ENCODE measurements around the gene P3H3. TPM values are rescaled to one million over a fixed set of nuclear protein-coding genes. Genes with fewer than 3 reads are reported as not detected.
A peak's percentile ranks its signal among the peaks of the same experiment; 100 is the strongest.

Gene P3H3
- total and polyA plus RNA-seq, 2 of the 4 experiments (the other 2 are of a cell fraction): 27.8 to 83.9 TPM

DNA sequence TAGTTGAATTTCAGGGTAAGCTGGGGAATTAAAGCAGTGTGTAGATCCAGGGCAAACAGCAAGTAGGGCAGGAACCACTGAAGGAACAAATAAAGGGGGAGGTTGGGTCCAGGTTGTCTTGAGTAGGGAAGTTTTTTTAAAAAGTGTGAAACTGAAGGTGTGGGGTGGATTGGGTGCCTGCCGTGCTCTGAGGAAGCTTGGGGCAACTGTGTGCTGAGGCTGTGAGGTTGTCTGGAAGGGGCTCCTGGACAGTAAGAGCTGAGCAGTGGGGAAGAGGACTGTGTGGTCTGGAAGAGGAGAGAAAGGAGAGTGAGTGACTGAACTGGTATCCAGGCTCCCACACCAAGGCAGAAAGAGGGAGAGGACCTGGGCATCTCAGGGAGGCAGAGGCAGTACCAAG, 17.4 kb upstream of the P3H3 start:
- Histone ChIP-seq H3K18ac (ENCODE audit: low read depth, low read length) (no peak overlapping the region), H2BK120ac (ENCODE audit: low read depth, low read length) (no peak overlapping the region), H3K9ac (ENCODE audit: low read depth, low read length) (no peak overlapping the region), H4K91ac (ENCODE audit: insufficient read depth, low read depth, low read length) (no peak overlapping the region), H4K20me1 (ENCODE audit: insufficient read depth, low read length) (no peaks in the 10 kb centered on the region), H3K4ac (ENCODE audit: low read depth, low read length) (no peak overlapping the region), H4K5ac (ENCODE audit: low read depth, low read length) (no peak overlapping the region), H2BK15ac (ENCODE audit: low read depth, low read length) (no peak overlapping the region), H3K14ac (replicated peaks; ENCODE audit: low read depth, low read length) (no peak overlapping the region), H3K4me1 (ENCODE audit: control insufficient read depth, insufficient read depth, low read length) (no peaks in the 10 kb centered on the region), H2AK9ac (replicated peaks; ENCODE audit: low read depth, low read length, poor library complexity) (no peak overlapping the region), H3K4me3 (ENCODE audit: insufficient read depth, low read depth, low read length) (no peak overlapping the region), H3K4me2 (ENCODE audit: low read depth, low read length) (no peak overlapping the region), H2AFZ (replicated peaks; ENCODE audit: low read length, poor library complexity) (no peak overlapping the region), H2BK5ac (ENCODE audit: low read depth, low read length, poor library complexity, severe bottlenecking) (no peak overlapping the region), H3K23ac (ENCODE audit: low read depth, low read length) (no peak overlapping the region), H4K8ac (ENCODE audit: low read depth in 2 of 2, low read length in 2 of 2) (no peak overlapping the region), H3K79me1 (ENCODE audit: low read depth in 1 of 2, low read length in 2 of 2) (no peaks in the 10 kb centered on the region), H3K9me1 (ENCODE audit: insufficient read depth, low read length) (no peaks in the 10 kb centered on the region), H3K56ac (ENCODE audit: extremely low read depth, insufficient read depth, low read length) (no peak overlapping the region), H3K27me3 (ENCODE audit: control insufficient read depth, insufficient read depth, low read length) (0 out of 2 replicates have a peak, but pooled peaks cover 2% of the 10 kb centered on the region), H2BK20ac (ENCODE audit: low read depth, low read length) (no peak overlapping the region), H2AK5ac (ENCODE audit: low read depth, low read length) (no peak overlapping the region), H3K27ac (ENCODE audit: insufficient read depth, low read length) (no peak overlapping the region), H3K36me3 (ENCODE audit: control insufficient read depth, insufficient read depth, low read length) (no peaks in the 10 kb centered on the region), H3K9me3 (ENCODE audit: control insufficient read depth, insufficient read depth, low read length) (no peaks in the 10 kb centered on the region)
- intact Hi-C loops (cut with micrococcal nuclease): no loop called here
- in situ Hi-C loops (cut with MboI; ENCODE audit: low sequenced_read_pairs): no loop called here
- ATAC-seq (ENCODE audit: low read depth): peak; percentile 35; the same call in 1 of the 2 replicates
- WGBS, 2 experiments (ENCODE audit: extremely low coverage in 2 of 2, insufficient read length in 1 of 2): 57% methylated on average over 1 of the region's 1 CpG; no CpG with 5 or more reads in 1 of the 2 experiments
- CTCF ChIA-PET: interaction anchor here (0.6 kb wide), 2 partner anchors 64 to 183 kb away, joined by 3 read pairs; no protein-coding TSS in a partner anchor
- dilution Hi-C loops (cut with HindIII; ENCODE audit: low sequenced_read_pairs, unreplicated experiment): no loop called here
- no TSS peak for BruUV-seq (replicated peaks)
- TF ChIP-seq BHLHE40 (IDR thresholded peaks at IDR 0.05; ENCODE audit: low read depth, low read length) (no peak), POLR2A (IDR thresholded peaks at IDR 0.05; ENCODE audit: low read depth, low read length) (no peak), RFX5 (IDR thresholded peaks at IDR 0.05; ENCODE audit: low read depth, low read length) (no peak), MAZ (IDR thresholded peaks at IDR 0.05; ENCODE audit: borderline replicate concordance, low read depth, low read length) (no peak), RCOR1 (IDR thresholded peaks at IDR 0.05; ENCODE audit: insufficient replicate concordance, low read length) (no peak), MAFK (IDR thresholded peaks at IDR 0.05; ENCODE audit: low read depth, low read length) (no peak), CHD1 (IDR thresholded peaks at IDR 0.05; ENCODE audit: low read depth, low read length) (no peak)
- TF ChIP-seq, protein P1, sequence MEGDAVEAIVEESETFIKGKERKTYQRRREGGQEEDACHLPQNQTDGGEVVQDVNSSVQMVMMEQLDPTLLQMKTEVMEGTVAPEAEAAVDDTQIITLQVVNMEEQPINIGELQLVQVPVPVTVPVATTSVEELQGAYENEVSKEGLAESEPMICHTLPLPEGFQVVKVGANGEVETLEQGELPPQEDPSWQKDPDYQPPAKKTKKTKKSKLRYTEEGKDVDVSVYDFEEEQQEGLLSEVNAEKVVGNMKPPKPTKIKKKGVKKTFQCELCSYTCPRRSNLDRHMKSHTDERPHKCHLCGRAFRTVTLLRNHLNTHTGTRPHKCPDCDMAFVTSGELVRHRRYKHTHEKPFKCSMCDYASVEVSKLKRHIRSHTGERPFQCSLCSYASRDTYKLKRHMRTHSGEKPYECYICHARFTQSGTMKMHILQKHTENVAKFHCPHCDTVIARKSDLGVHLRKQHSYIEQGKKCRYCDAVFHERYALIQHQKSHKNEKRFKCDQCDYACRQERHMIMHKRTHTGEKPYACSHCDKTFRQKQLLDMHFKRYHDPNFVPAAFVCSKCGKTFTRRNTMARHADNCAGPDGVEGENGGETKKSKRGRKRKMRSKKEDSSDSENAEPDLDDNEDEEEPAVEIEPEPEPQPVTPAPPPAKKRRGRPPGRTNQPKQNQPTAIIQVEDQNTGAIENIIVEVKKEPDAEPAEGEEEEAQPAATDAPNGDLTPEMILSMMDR (conservative IDR thresholded peaks at IDR 0.05; ENCODE audit: low read depth, low read length): no peak
- TF ChIP-seq, protein P2, sequence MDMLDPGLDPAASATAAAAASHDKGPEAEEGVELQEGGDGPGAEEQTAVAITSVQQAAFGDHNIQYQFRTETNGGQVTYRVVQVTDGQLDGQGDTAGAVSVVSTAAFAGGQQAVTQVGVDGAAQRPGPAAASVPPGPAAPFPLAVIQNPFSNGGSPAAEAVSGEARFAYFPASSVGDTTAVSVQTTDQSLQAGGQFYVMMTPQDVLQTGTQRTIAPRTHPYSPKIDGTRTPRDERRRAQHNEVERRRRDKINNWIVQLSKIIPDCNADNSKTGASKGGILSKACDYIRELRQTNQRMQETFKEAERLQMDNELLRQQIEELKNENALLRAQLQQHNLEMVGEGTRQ (IDR thresholded peaks at IDR 0.05; ENCODE audit: low read depth, low read length): no peak
- POLR2A ChIA-PET (ENCODE audit: unreplicated experiment): no interaction called here
- no peak for DNase-seq
